ENCODE data around the gene FBXO4. TPM values are rescaled to one million over a fixed set of nuclear protein-coding genes. Genes with fewer than 3 reads are reported as not detected.

Gene FBXO4
- total RNA-seq, 6 donors from 2014 or later: 6.6 to 11.9 (median 8.0) TPM

DNA sequence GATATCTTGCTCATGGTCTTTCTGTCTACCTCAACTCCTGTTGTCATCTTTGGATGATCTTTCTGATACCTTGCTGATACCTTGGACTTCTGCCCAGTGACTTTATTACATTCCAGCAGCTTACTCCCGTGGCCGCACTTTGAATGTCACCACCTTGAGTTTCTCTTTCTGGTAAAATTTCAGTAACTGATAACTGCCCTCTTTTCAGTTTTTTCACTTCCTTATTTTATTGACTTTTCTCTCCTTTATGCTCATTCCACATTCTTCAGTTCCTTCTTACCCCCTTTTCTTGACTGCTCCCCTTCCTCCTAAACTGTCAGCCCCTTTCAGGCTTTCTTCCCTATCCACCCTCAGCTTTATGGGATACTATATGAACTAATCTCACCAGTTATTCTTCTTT is 7.0 kb upstream of the FBXO4 start:
- WGBS, 2 donors: 65 to 83% methylated on average over 2 of the region's 2 CpGs
- TF ChIP-seq, protein P1, sequence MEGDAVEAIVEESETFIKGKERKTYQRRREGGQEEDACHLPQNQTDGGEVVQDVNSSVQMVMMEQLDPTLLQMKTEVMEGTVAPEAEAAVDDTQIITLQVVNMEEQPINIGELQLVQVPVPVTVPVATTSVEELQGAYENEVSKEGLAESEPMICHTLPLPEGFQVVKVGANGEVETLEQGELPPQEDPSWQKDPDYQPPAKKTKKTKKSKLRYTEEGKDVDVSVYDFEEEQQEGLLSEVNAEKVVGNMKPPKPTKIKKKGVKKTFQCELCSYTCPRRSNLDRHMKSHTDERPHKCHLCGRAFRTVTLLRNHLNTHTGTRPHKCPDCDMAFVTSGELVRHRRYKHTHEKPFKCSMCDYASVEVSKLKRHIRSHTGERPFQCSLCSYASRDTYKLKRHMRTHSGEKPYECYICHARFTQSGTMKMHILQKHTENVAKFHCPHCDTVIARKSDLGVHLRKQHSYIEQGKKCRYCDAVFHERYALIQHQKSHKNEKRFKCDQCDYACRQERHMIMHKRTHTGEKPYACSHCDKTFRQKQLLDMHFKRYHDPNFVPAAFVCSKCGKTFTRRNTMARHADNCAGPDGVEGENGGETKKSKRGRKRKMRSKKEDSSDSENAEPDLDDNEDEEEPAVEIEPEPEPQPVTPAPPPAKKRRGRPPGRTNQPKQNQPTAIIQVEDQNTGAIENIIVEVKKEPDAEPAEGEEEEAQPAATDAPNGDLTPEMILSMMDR (IDR thresholded peaks at IDR 0.05): no peak
- TF ChIP-seq POLR2A (IDR thresholded peaks at IDR 0.05) (no peak), EP300 (IDR thresholded peaks at IDR 0.05) (no peak), POLR2AphosphoS5 (IDR thresholded peaks at IDR 0.05) (no peak)

DNA sequence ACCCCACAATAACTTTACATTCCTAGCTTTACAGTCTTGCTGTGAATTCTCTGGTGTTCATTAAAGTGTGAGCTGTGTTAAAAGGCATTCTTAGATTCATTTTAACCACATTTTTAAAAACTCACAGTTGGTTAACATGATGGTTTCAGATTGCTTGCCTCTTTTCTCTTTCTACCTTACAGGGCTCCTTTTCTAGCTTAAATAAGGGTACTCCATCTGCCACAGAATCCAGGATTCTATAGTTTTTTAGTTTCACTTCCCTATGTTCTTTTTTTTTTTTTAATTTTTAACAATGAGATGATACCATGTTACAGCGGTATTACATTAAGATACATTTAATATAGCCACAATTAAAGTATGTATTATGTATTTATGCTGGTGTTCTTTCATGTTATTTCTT is 3.9 kb upstream of the FBXO4 start:
- H3K27me3 ChIP-seq: no peaks in the 10 kb centered on the region
- no peak overlapping the region for H3K4me3 ChIP-seq
- H3K4me1 ChIP-seq: peaks cover 6 to 14% (median 9%) of the 10 kb centered on the region in 4 donors
- TF ChIP-seq POLR2A (IDR thresholded peaks at IDR 0.05) (no peak), POLR2AphosphoS5 (IDR thresholded peaks at IDR 0.05) (no peak), EP300 (IDR thresholded peaks at IDR 0.05) (no peak)
- TF ChIP-seq, protein P1 (IDR thresholded peaks at IDR 0.05): no peak
- H3K36me3 ChIP-seq: peaks cover 5 to 52% (median 19%) of the 10 kb centered on the region in 4 donors
- H3K9me3 ChIP-seq: no peaks in the 10 kb centered on the region
- ATAC-seq (ENCODE audit: low FRiP score in 2 of 2) (no peak), DNase-seq (no peak)
- WGBS, 2 donors: 85 to 98% methylated on average over 1 of the region's 1 CpG
- no peak overlapping the region for H3K27ac ChIP-seq

More for the DNA sequence above, 7.0 kb upstream of the FBXO4 start:
- H3K4me1 ChIP-seq: no peaks in the 10 kb centered on the region
- no peaks in the 10 kb centered on the region for H3K27me3 ChIP-seq
- ATAC-seq (ENCODE audit: low FRiP score in 2 of 2) (no peak), DNase-seq (no peak)
- H3K9me3 ChIP-seq: no peaks in the 10 kb centered on the region
- H3K36me3 ChIP-seq: peaks cover 8 to 81% (median 28%) of the 10 kb centered on the region in 4 donors
- H3K27ac ChIP-seq: no peak overlapping the region
- H3K4me3 ChIP-seq: no peak overlapping the region

GRCh38 chr5:41921874-41922273 is 3.2 kb upstream of the FBXO4 start:
- no peak for TF ChIP-seq POLR2A (IDR thresholded peaks at IDR 0.05)
- no peak for TF ChIP-seq EP300 (IDR thresholded peaks at IDR 0.05)
- TF ChIP-seq POLR2AphosphoS5 (IDR thresholded peaks at IDR 0.05): no peak
- TF ChIP-seq, protein P1 (IDR thresholded peaks at IDR 0.05): no peak
- 64 to 65% methylated on average over 1 of the region's 1 CpG for WGBS, 2 donors
- peaks cover 5 to 46% (median 18%) of the 10 kb centered on the region in 4 donors for H3K36me3 ChIP-seq
- DNase-seq: no peak
- H3K27ac ChIP-seq: no peak overlapping the region
- peaks cover 7 to 19% (median 11%) of the 10 kb centered on the region in 4 donors for H3K4me1 ChIP-seq
- H3K4me3 ChIP-seq: no peak overlapping the region
- H3K27me3 ChIP-seq: no peaks in the 10 kb centered on the region
- no peaks in the 10 kb centered on the region for H3K9me3 ChIP-seq
- no peak for ATAC-seq (ENCODE audit: low FRiP score in 2 of 2)

GRCh38 chr5:41924526-41924871 is 582 bp upstream of the FBXO4 start:
- DNase-seq: no peak
- peaks cover 0 to 20% (median 4%) of the 10 kb centered on the region in 4 donors for H3K36me3 ChIP-seq
- TF ChIP-seq POLR2A (IDR thresholded peaks at IDR 0.05): no peak
- TF ChIP-seq, protein P1 (IDR thresholded peaks at IDR 0.05): no peak
- no peak for TF ChIP-seq EP300 (IDR thresholded peaks at IDR 0.05)
- TF ChIP-seq POLR2AphosphoS5 (IDR thresholded peaks at IDR 0.05): no peak
- ATAC-seq (ENCODE audit: low FRiP score in 2 of 2): no peak
- peak overlapping the region; percentile 42 to 88 (median 80) for H3K4me3 ChIP-seq
- H3K27ac ChIP-seq: peak overlapping the region; percentile 86 to 97 (median 96)
- no peaks in the 10 kb centered on the region for H3K27me3 ChIP-seq
- peaks cover 7 to 19% (median 11%) of the 10 kb centered on the region in 4 donors for H3K4me1 ChIP-seq
- WGBS, 2 donors: 70 to 81% methylated on average over 4 of the region's 4 CpGs
- no peaks in the 10 kb centered on the region for H3K9me3 ChIP-seq

- H3K4me3 ChIP-seq: peak overlapping the region; percentile 42 to 88 (median 80)
- DNase-seq (peak in 1 of 2 donors; percentile 20), ATAC-seq (ENCODE audit: low FRiP score in 2 of 2) (no peak)
- H3K9me3 ChIP-seq: no peaks in the 10 kb centered on the region
- H3K4me1 ChIP-seq: peaks cover 7 to 19% (median 11%) of the 10 kb centered on the region in 4 donors
- 0 to 2% methylated on average over 7 to 11 of the region's 18 CpGs for WGBS, 2 donors
- TF ChIP-seq POLR2A (IDR thresholded peaks at IDR 0.05): no peak
- no peak for TF ChIP-seq EP300 (IDR thresholded peaks at IDR 0.05)
- no peak for TF ChIP-seq POLR2AphosphoS5 (IDR thresholded peaks at IDR 0.05)
- TF ChIP-seq, protein P1 (IDR thresholded peaks at IDR 0.05): no peak
- H3K36me3 ChIP-seq: peaks cover 0 to 17% (median 1%) of the 10 kb centered on the region in 4 donors
- no peaks in the 10 kb centered on the region for H3K27me3 ChIP-seq
- H3K27ac ChIP-seq: peak overlapping the region; percentile 86 to 97 (median 96)
Observed at GRCh38 chr5:41925555-41925951, 472 bp downstream of the FBXO4 start.
